ENCODE data around the gene LRPPRC.

GRCh38 chr2:43854671-43855070 is 141.1 kb downstream of the LRPPRC start:
- TF ChIP-seq CTCF (IDR thresholded peaks at IDR 0.05; ENCODE audit: poor library complexity): no peak
- no peak for TF ChIP-seq EZH2phosphoT487 (IDR thresholded peaks at IDR 0.05; ENCODE audit: low read depth, severe bottlenecking, unreplicated experiment)
